HG03571 (cell line): ENCODE results near the gene MGLL.
"Not testable (repeated sequence)": the region's sequence is repeated elsewhere in the genome, so short reads cannot be mapped to it uniquely, and the experiment has no call there.

Experiments used
- ATAC-seq: cut with Tn5 transposase; IDR thresholded peaks from one replicate; pipeline ENCODE4 v1.9.1; 2021; ENCODE audit not compliant: unreplicated experiment

The MGLL gene

DNA sequence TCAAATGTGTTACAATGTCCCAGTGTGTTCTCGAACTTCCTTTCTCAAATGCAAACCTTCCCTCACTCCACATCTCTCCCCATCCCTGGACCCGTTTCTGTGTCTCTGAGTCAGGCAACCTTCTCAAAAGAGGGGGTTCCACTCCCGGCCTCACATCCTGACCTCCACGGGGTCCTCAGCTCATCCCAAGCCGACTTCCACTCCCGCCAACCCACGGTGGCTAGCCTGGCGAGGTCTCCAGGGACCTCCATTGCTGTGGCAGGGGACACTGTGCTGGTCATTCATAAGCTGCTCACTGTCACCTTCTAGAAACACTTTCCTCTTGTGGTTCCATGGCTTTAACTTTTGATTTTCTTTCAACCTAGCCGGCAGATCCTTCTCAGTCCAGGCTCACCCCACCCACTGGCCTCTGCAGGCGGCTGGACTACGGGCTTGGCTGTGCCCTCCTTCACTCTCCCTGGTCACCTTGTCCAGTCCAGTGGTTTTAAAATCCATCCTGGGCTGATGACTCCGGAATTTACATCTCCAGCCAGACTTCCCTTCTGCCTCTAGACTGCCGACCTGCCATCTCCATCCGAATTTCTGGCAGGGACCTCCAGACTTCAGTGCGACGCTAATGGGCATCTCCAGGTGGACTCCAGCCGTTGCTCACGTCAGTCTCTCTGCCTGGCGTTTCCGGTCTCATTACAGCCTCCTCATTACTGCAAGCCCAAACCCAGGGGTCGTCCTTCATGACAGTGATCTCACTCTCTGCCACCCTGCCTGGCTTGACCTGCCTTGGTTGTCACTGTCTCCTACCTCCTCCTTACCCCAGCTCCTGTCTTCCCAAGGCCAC, 129.6 kb downstream of the MGLL start:
- no peak for ATAC-seq

DNA sequence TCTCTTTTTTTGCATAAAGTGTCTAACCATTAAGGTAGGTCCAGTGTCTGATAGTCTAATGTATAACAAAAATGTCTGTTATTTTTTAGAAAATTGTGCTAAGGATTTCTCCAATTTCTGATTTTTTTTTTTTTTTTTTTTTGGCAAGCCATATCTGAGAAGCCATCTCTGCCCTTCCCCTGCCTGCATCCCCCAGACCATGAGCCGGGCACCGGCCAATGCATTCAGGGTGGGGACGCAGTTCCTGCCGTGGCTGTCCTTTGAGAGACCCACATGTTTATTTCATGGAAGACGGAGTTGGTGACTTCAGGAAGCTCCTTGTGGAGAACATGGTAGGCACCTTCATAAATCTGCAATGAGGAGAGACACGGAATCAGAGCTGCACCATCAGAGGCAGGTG, 130.3 kb downstream of the MGLL start:
- no peak for ATAC-seq

DNA sequence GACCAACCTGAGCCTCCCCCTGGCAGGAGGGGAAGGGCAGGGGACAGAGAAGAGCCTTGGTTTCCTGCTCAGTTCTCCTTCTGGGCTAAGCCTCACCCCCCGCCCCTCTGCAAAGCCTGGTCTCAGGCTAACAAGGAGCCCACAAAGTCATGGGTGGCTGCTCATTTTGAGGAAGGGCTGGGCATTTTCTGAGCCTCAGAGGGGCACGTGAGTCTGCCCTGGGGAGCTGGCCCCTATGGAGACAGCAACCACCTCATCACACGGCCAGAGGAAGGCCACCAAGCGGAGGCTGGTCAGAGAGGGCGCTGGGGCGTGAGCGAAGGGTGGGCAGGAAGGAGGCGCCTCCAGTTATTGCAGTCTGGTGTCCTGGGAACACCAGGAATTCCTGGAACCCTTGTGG, 130.8 kb downstream of the MGLL start:
- no peak for ATAC-seq

DNA sequence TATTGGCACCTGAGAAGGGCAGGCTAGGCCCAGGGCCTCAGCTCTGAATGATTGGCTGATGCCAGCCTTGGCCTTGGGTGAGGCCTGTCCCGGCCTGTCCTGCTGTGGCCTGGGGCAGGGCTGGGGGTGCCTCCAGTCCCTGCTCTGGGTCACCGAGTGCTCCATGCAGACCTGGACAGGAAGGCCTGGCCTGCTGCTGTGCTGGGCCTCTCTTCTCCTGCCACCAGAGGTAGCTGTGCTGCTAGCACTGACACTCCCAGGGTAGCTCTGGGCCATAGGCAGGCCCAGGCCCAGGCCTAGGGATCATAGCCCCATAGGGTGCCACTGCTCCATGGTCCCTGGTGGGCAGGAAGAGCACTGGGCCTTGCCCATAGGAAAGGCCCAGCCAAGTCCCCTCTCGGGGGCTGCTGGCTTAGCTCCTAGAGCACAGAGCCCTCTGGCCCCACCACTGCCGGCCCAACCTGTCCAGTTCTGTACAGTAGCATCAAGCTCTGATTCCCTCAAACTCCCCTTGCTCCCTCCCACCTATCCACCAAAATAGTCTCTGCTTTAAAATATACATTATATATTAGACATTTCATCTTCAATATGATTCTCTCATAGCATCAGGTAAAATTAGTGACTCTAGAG, 131.4 kb downstream of the MGLL start:
- ATAC-seq, result no peak

DNA sequence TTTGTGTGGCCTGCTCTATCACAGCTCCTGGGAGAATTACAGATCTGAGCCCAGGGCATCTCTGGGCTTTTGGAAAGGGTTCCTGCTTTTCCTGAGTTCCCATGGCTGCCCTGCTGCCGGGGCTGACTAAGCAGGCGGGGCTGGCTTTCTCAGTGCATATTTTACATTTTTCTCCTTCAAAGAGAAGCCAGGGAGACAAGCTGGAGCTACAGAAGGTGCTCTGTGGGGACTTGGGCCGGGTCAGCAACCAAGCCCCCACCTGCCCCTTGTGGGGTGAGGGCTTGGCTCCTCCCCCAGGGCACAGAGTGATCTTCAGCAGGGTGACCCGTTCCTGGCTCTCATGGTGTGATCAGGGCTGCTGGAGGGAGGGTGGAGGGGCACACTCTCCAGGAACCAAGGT, 132.2 kb downstream of the MGLL start:
- no peak for ATAC-seq

DNA sequence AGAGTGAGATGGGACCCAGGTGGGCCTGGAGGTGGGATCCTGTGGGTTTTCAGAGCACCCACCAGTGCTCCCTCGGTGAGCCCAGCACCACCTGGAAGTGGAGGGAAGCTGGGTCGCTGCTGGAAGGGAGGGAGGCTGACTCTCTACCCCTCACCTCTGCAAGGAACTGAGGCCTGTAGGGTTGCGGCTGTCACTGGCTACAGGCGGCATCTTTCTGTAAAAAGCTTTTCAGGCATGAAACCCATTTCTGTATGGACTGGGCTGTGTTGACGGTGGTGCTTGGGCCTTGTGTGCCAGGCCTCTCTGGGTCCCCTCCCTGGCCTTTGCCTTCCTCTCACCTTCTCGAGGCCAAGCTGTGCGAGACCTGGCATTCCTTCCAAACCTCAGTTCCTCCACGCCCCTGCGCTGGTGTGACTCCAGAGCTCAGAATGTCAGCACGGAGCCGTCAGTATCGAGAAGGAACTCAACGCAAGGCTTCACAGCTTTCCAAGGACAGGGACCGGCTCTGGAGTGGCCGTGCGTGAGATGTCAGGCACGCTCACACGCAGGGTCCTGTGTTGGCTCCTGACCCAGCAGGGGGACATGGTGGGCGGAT, 133.0 kb downstream of the MGLL start:
- ATAC-seq, result no peak

DNA sequence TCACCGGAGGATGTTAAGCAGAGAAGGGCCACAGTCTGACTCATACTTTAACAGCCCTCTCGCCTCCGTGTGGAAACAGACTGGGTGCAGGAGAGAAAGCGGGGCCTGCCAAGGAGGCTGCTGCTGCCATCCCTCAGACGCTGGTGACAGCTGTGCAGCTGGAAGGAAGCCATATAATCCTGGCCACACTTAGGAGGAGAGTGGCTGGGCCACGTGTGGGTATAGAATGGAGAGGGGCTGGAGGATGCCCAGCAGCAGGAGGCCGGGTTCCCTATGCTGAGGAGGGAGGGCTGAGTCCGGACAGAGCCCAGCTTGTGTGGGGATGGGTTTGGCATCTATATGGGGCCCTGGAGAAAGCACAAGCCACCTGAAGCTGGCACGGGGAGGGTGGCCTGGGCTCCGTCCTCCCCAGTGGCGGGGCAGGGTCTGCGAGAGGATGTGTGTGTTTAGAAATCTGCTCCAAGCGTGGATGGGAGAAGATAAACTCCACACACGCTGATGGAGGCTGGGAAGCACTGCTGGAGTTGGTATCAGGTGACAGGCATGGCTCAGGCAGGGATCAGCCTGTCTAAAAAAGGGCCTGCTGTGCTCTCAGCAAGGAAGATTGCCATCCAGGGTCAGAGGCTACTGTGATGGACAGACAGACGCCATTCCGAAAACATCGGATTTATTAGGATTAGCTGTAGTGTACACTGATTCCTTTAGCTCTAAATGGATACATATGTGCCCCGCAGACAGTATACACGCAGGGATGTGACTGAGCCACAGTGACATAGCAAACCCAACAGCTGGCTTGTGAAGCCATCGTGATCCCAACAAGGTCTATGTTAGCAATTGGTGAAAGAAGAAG, 133.7 kb downstream of the MGLL start:
- no peak for ATAC-seq

DNA sequence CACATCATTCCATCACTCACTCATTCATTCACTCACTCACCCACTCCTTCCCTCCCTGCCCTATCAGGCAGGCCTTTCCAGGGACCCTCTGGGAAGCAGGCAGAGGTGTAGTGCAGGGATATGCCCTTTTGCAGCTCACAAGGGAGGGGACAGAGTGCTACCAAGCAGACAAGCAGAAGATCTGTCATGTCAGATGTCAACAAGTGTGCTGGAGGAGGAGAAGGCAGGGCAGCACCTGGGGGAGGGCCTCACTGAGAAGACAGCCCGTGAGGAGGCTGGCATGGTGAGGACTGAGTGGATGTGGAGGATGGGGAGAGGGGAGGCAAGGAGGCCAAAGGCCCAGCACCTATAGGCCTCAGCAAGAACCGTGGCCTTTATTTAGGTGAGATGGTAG, 134.3 kb downstream of the MGLL start:
- no peak for ATAC-seq

DNA sequence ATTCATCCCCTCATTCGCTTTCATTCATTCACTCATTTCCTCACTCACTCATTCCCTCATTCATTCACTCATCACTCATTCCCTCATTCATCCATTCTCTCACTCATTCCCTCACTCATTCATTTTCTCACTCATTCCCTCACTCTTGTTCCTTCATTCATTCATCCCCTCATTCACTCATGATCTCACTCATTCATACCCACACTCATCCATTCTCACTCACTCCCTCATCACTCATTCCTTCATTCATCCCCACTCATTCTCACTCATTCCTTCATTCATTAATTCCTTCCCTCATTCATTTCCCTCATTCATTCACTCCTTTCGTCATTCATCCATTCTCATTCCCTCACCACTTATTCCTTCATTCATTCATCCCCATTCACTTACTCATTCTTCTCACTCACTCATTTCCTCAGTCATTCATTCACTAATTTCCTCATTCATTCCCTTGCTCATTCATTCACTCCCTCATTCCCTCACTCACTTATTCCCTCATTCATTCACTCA, 135.0 kb downstream of the MGLL start:
- ATAC-seq, result no peak

DNA sequence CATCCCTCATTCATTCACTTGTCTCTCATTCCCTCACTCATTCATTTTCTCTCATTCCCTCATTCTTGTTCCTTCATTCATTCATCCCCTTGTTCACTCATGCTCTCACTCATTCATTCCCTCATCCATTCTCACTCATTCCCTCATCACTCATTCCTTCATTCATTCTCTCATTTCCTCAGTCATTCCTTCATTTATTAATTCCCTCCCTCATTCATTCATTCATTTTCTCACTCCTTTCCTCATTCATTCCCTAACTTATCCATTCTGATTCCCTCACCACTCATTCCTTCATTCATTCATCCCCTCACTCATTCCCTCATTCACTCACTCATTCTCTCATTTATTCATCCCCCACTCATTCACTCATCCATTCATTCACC, 135.8 kb downstream of the MGLL start:
- ATAC-seq, result no peak

DNA sequence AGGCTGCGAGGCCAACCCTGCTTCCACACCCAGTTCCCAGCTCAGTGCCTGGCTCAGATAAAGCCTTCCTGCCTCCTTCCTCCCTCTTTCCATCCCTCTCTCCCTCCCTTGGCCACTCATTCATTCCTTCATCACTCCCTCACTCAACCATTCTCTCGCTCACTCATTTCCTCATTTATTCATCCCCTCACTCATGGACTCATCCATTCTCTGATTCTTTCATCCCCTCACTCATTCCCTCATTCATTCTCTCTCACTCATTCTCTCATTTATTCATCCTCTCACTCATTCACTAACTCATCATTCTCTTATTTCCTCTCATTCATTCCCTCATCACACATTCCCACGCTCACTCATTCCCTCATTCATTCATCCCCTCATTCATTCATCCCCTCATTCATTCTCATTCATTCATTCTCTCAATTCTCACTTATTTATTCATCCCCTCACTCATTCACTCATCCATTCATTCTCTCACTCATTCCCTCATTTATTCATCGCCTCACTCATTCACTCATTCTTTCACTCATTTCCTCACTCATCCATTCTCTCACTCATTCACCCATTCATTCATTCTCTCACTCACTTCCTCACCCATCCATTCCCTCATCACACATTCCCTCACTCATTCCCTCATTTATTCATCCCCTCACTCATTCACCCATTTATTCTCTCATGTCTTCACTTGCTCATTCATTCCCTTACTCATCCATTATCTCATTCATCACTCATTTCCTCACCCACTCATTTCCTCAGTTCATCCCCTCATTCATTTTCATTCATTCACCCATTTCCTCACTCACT, 136.4 kb downstream of the MGLL start:
- no peak for ATAC-seq

DNA sequence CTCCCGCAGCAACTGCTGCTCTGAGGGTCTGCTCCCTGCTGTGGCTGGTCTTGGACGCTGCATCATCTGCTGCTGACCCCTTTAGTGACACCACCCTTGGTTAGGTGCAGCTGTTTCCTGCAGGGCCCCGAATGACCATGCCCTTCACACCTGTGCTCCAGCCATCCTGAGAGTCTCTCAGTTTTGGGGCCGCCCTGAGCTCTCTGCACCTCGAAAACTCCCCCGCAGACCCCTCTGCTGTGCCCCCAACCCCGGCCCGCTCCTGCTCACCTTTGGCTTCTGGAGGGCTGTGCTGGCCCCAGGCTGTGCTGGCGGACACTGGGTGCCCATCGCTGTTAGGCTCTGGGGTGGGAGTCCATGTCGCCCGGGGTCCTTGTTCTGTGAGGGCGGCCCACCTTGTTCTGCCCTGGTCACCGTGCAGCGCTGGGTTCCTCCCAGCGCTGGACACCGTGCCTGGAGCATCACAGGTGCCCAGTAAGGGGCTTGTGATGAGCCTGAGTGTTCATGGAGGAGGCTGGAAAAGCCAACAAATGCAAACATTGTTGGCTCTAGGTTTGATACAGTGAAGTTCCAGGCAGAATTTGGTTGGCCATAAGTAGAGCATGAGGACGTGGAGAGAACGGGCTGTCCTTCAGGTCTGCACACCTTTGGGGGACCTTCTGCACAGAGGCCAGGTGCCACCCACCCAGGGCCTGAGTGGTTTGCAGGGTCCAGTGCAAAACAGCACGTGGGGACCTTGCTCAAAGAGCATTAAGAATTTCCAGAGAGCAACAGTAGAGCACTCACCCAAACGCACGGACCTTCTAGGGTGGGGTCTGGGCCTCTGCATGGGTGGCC, 137.2 kb downstream of the MGLL start:
- ATAC-seq, result no peak

DNA sequence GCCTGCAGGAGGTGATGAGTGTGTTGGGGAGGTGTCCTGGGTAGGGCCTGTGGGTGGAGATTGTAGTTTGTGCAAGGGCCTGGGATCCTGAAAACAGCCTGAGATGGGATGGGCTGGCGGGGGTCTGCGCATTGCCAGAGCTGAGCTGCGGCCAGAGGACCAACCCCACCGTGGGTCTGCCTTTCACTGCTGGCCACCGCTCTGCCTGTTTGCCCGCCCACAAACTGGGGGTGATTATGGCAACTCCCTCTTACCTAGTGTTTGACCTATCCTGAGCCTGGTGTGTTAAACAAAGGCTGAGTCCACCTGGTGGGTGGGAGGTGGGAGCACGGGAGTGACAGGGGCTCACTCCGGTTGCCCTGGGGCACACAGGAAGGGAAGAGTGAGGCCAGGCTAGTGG, 139.8 kb downstream of the MGLL start:
- ATAC-seq, result no peak

DNA sequence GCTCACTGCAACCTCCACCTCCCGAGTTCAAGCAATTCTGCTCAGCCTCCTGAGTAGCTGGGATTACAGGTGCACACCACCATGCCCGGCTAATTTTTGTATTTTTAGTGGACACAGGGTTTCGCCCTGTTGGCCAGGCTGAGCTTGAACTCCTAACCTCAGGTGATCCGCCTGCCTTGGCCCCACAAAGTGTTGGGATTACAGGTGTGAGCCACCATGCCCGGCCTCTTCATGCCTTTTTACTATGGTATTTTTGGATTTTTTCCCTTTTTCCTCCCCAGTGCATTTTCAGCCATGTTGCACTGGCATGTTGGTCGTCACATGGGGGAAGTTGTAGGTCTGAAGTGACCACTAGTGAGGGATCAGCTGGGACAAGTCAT, 140.2 kb downstream of the MGLL start:
- not testable (repeated sequence) for ATAC-seq

DNA sequence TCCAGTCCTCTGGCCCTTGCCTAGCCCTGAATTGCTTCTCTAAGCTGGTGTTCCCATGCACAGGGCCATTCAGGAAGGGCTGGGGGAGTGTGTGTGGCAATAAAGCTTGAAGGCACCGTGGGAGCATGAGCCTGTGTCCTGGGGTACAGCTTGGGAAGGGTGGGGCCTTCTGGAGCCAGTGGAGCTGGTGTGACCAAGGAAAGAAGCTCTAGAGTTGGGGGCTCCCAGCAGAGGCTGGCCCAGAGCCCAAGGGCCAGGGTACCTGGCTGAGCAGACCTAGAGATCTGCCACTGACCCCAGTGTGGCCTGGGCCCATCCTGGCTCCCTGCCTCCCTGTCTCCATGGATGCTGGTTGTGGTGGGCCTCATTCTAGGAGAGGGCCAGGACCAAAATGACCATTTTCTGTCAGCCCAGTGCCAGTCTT, 141.5 kb downstream of the MGLL start:
- ATAC-seq, result no peak

DNA sequence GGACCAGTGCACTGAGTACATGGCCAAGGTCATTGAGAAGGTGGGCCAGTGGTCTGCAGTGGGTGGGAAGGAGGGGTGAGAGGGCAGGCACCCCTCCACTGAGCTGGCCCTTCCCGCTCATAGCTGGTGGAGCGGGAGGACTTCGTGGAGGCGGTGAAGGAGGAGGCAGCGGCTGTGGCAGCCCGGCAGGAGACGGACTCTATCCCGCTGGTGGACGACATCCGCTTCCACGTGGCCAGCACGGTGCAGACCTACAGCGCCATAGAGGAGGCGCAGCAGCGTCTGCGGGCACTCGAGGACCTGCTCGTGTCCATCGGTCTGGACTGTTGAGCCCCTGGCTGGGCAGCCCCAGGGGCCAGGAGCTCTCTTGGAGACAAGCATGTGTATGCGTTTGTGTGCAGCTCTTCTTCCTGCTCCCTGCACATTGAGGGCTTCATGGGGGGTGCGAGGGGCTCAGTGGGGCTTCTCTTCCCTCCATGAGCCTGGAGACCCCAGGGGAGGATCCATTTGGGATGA, 142.1 kb downstream of the MGLL start:
- ATAC-seq, result no peak

DNA sequence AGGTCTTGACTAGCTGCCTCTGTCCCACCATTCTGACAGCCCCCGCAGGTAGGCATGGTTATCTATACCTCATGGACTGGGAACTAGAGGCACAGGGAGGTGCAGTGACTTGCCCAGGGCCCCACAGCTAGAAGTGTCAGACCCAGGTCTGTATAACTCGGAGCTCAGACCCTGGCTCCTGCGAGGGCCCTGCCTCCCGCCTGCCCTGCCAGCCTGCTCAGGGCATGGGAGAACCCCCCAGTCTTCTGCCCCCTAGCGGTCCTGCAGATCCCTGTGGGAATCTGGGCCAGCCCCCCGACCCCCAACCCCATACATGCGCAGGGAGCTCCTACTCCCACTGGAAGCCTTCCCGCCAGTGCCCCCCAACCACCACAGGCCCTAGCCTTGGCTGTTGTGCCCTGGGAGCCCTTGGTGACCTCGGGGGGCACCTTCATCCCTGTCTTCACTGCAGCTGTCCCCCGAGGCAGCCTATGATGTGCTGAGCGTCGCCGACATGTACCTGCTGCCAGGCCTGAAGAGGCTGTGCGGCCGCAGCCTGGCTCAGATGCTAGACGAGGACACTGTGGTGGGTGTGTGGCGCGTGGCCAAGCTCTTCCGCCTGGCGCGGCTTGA, 142.7 kb downstream of the MGLL start:
- no peak for ATAC-seq

DNA sequence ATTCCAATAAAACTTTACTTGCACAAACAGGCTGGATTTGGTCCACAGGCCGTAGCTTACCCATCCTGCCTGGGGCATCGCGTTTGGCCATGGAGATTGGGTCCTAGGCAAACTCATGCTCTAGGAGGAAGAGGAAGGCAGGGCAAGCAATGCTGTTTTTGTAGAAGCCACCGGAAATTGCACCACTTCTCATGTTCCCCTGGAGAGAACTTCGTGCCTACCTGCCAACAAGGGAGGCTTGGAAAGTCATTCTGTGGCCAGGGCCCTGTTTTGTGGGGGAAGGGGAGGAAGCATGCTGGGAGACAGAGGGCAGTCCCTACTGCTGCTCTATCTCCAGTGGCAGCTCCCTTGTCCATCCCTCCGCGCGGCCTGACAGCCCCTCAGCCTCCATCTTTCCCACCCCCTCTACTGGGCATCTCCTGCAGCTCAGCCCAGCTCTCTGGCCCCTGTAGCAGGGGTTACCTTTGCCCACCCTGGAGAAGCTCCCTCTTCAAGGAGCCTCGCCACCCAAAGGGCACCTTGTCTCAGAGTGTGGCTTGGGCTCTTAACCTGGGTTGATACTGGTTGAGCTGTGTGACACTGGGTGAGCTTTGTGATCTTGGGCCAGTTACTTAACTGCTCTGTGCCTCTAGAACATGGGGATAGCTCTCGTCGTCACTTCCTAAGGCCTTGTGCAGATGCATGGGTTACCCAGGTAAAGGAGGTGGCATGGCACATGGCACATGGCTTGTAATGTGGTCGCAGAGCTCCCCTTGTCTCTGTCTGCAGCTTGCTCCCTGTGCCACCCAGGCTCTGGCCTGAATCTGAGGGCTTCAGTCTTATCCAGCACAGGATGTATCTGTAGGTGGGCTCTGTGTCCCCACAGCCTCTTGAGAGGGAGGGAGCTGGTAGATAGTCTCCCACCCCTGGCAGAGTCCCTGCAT, 143.4 kb downstream of the MGLL start:
- ATAC-seq, result no peak
